Activated naive CD8-positive, alpha-beta T cell treated with anti-CD3 and anti-CD28 coated beads, Interleukin-2, amount 10 ng/mL, durations not matched to agents 7 days and 5 days (primary cell): ENCODE measurements around the gene UBE2C. TPM values are rescaled to one million over a fixed set of nuclear protein-coding genes. Genes with fewer than 3 reads are reported as not detected.

ENCODE experiments used
- ATAC-seq: fragments of 150-1000 bp; cut with Tn5 transposase; one replicate; pipeline ENCODE4 v1.10.0; 2021; ENCODE audit warnings: low read depth, moderate library complexity
- POLR2A ChIA-PET: fragments of 350-600 bp; sonication (Branson Sonifier 250); formaldehyde crosslinking; loops from one replicate; lab custom pipeline; 2021; ENCODE audit warnings: antibody characterized with exemption; lab: Charles Lee
- DNase-seq: peaks from one replicate; pipeline ENCODE4 v3.0.0; 2021
- H3K27ac Mint-ChIP-seq: one replicate; pipeline ENCODE4 v1.8.0; 2022; ENCODE audit warnings: mild to moderate bottlenecking, mixed read lengths
- H3K27me3 Mint-ChIP-seq: one replicate; pipeline ENCODE4 v1.8.0; 2022; ENCODE audit warnings: mild to moderate bottlenecking, moderate library complexity, mixed read lengths
- H3K36me3 Mint-ChIP-seq: one replicate; pipeline ENCODE4 v1.8.0; 2021; ENCODE audit warnings: mild to moderate bottlenecking, mixed read lengths
- H3K4me1 Mint-ChIP-seq: one replicate; pipeline ENCODE4 v1.8.0; 2021; ENCODE audit warnings: mixed read lengths
- H3K4me3 Mint-ChIP-seq: one replicate; pipeline ENCODE4 v1.8.0; 2022; ENCODE audit warnings: mild to moderate bottlenecking, moderate library complexity, mixed read lengths
- H3K9me3 Mint-ChIP-seq: one replicate; pipeline ENCODE4 v1.8.0; 2021; ENCODE audit warnings: mixed read lengths
- total RNA-seq, 2 experiments: library from RNA; stranded (reverse); gene quantifications; one replicate each; pipeline ENCODE4 v1.2.3, GENCODE V29; 2021

The UBE2C gene
- total RNA-seq, 2 experiments from 2014 or later = 153 to 154 TPM

DNA sequence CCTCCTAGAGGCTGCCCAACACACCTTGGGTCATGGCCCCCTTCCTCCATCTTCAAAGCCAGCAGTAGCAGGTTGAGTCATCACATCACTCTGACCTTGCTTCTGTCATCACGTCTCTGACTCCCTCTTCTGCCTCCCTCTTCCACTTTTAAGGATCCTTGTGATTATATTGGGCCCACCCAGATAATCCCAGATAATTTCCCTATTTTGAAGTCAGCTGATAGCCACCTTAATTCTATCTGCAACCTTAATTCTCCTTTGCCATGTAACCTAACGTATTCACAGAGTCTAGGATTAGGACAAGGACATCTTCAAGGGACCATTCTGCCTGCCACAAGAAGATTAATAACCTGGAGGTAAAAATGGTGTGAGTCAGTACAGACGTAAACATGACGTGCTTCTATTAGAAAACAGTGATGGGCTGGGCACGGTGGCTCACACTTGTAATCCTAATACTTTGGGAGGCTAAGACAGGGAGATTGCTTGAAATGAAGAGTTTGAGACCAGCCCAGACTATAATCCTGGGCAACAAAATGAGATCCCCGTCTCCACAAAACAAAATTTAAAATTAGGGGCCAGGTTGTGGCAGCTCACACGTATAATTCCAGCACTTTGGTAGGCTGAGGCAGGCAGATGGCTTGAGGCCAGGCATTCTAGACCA, 48.2 kb downstream of the UBE2C start:
- H3K27me3 Mint-ChIP-seq = no peaks in the 10 kb centered on the region
- H3K36me3 Mint-ChIP-seq = peaks cover 7% of the 10 kb centered on the region
- DNase-seq = no peak
- peaks cover 24% of the 10 kb centered on the region for H3K4me1 Mint-ChIP-seq
- no peak overlapping the region for H3K27ac Mint-ChIP-seq
- H3K4me3 Mint-ChIP-seq = no peak overlapping the region
- POLR2A ChIA-PET = interaction anchor here (0.6 kb wide), 1 partner anchor 15 kb away, joined by 3 read pairs; no protein-coding TSS in a partner anchor
- no peak for ATAC-seq
- H3K9me3 Mint-ChIP-seq = no peaks in the 10 kb centered on the region

DNA sequence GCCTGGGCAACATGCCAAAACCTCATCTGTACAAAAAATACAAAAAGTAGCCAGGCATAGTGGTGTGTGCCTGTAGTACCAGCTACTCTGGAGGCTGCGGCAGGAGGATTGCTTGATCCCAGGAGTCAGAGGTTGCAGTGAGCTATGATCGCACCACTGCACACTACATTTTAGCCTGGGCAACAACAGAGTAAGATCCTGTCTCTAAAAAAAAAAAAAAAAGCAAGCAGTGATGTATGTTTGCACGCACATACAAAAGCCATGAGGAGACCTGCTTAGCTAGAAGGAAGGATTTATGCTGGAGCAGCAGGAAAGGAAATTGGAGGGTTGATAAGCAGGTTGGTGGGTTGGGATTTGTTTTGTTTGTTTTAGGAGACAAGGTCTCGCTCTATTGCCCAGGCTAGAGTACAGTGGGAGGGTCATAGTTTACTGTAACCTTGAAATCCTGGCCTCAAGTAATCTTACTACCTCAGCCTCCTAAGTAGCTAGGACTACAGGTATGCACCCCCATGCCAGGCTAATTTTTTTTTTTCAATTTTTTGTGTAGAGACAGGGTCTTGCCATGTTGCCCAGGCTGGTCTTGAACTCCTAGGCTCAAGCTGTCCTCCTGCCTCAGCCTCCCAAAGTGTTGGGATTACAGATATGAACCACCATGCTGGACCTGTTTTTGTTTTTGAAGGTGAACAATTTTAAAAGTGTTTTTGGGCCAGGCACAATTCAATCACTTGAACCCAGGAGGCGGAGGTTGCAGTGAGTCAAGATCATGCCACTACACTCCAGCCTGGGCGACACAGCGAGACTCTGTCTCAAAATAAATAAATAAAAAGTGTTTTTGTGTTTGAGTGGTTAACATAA, 49.0 kb downstream of the UBE2C start:
- Mint-ChIP-seq H3K9me3 (no peaks in the 10 kb centered on the region), H3K27me3 (no peaks in the 10 kb centered on the region), H3K27ac (no peak overlapping the region), H3K4me3 (no peak overlapping the region), H3K4me1 (peaks cover 19% of the 10 kb centered on the region), H3K36me3 (peaks cover 7% of the 10 kb centered on the region)
- POLR2A ChIA-PET = no interaction called here
- ATAC-seq (no peak), DNase-seq (no peak)

GRCh38 chr20:45863543-45864470, 51.4 kb downstream of the UBE2C start:
- ATAC-seq (no peak), DNase-seq (no peak)
- no peaks in the 10 kb centered on the region for H3K9me3 Mint-ChIP-seq
- peaks cover 7% of the 10 kb centered on the region for H3K4me1 Mint-ChIP-seq
- H3K27ac Mint-ChIP-seq = no peak overlapping the region
- H3K27me3 Mint-ChIP-seq = no peaks in the 10 kb centered on the region
- POLR2A ChIA-PET = no interaction called here
- H3K36me3 Mint-ChIP-seq = peaks cover 7% of the 10 kb centered on the region
- no peak overlapping the region for H3K4me3 Mint-ChIP-seq

DNA sequence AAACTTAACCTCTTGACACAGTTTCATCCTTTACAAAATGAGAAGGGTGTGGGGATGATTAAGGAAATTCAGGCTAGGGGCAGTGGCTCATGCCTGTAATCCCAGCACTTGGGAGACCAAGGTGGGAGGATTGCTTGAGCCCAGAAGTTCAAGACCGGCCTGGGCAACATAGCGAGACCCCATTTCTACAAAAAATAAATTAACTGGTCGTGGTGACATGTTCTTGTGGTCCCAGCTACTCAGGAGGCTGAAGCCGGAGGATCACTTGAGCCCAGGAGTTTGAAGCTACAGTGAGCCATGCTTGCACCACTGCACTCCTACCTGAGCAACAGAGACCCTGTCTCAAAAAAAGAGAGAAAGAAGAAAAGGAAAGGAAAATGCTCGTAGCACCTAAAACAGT, 54.0 kb downstream of the UBE2C start:
- H3K27ac Mint-ChIP-seq = no peak overlapping the region
- POLR2A ChIA-PET = interaction anchor here (1.0 kb wide), 2 partner anchors 8 to 10 kb away, joined by 3 read pairs; no protein-coding TSS in a partner anchor
- no peak overlapping the region for H3K4me3 Mint-ChIP-seq
- H3K4me1 Mint-ChIP-seq = no peaks in the 10 kb centered on the region
- H3K9me3 Mint-ChIP-seq = no peaks in the 10 kb centered on the region
- no peaks in the 10 kb centered on the region for H3K27me3 Mint-ChIP-seq
- no peaks in the 10 kb centered on the region for H3K36me3 Mint-ChIP-seq
- DNase-seq (no peak), ATAC-seq (no peak)

Other genes starting within 250 kb of the UBE2C start
- not detected for gene WFDC8, start 233.4 kb upstream of the UBE2C start, total RNA-seq
- gene WFDC10A, start 182.9 kb upstream of the UBE2C start, total RNA-seq = not detected
- gene WFDC9, start 181.4 kb upstream of the UBE2C start, total RNA-seq = not detected
- gene WFDC11, start 142.4 kb upstream of the UBE2C start, total RNA-seq = not detected
- gene WFDC13, start 110.6 kb upstream of the UBE2C start, total RNA-seq = not detected
- not detected for gene WFDC10B, start 107.6 kb upstream of the UBE2C start, total RNA-seq
- gene SPINT4, start 90.3 kb upstream of the UBE2C start, total RNA-seq = not detected
- gene WFDC3, start 20.8 kb upstream of the UBE2C start, total RNA-seq = not detected
- gene DNTTIP1, start 20.7 kb upstream of the UBE2C start, total RNA-seq = 10 to 100 TPM; 29.0 to 30.9 TPM
- not detected for gene TNNC2, start 14.7 kb downstream of the UBE2C start, total RNA-seq
- gene SNX21, start 21.2 kb downstream of the UBE2C start, total RNA-seq = 1 to 10 TPM; 2.0 to 2.5 TPM
- gene ACOT8, start 44.7 kb downstream of the UBE2C start, total RNA-seq = 10 to 100 TPM; 35.4 to 38.6 TPM
- gene ZSWIM3, start 45.0 kb downstream of the UBE2C start, total RNA-seq = 1 to 10 TPM; 5.3 to 5.7 TPM
- gene ZSWIM1, start 68.6 kb downstream of the UBE2C start, total RNA-seq = 10 to 100 TPM; 12.2 to 13.0 TPM
- gene SPATA25, start 75.0 kb downstream of the UBE2C start, total RNA-seq = 1 to 10 TPM; 1.7 to 2.0 TPM
- 1 to 10 TPM; 3.9 to 5.3 TPM for gene NEURL2, start 78.6 kb downstream of the UBE2C start, total RNA-seq
- 10 to 100 TPM; 76.9 to 83.4 TPM for gene CTSA, start 78.7 kb downstream of the UBE2C start, total RNA-seq
- 1 to 10 TPM; 2.2 to 2.9 TPM for gene PLTP, start 99.5 kb downstream of the UBE2C start, total RNA-seq
- 10 to 100 TPM; 54.5 to 58.3 TPM for gene PCIF1, start 122.0 kb downstream of the UBE2C start, total RNA-seq
- gene ZNF335, start 159.6 kb downstream of the UBE2C start, total RNA-seq = 10 to 100 TPM; 43.3 to 43.7 TPM
- 10 to 100 TPM; 18.4 to 21.8 TPM for gene MMP9, start 196.3 kb downstream of the UBE2C start, total RNA-seq
- 1 to 10 TPM; 1.6 to 1.9 TPM for gene SLC12A5, start 216.6 kb downstream of the UBE2C start, total RNA-seq